ENCODE measurements around the gene TBC1D12.
"Not testable (repeated sequence)": the region's sequence is repeated elsewhere in the genome, so short reads cannot be mapped to it uniquely, and the experiment has no call there.

The TBC1D12 gene

DNA sequence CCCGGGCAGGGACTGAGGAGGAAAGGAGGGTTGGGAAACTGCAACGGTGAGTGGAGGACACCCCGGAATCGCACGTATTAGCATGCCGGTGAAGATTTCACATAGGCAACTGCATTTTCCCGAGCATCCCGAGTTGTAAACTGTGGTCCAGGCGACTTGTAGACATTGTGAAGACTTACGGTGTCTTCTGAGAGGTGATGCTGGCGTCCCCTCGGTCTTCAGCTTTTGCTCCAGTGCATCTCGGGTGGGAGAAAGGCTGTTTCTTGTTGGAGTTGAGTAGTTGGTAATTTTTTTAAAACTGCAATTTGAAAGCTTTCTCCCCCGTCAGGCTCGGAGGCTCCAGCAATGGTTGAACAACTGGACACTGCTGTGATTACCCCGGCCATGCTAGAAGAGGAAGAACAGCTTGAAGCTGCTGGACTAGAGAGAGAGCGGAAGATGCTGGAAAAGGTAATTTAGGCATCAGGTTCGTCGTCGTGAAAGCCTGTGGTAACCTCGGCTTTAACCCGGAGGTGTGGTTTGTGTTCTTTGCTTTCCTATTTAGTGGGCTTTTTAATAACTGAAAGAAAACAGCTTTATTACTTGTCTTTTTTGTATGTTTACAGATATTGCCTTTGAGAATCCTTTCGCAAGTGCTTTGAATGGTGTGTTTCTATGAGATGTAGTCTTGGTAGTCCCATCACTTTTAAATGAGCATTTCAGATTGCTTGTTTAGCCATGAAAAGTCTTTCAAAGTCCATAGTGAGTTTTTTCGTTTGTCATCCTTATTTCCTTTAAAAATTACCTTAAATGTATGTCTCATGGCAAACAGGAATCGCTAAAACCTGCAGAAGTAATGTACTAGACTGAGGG, 143.9 kb downstream of the TBC1D12 start:
- DNase-seq (ENCODE audit: low read depth in 3 of 3) = no peak

GRCh38 chr10:94546901-94547185, 144.5 kb downstream of the TBC1D12 start:
- no peak for DNase-seq (ENCODE audit: low read depth in 3 of 3)

- no peak for DNase-seq (ENCODE audit: low read depth in 3 of 3)
These were observed 146.9 kb downstream of the TBC1D12 start for GRCh38 chr10:94549221-94549620.

DNA sequence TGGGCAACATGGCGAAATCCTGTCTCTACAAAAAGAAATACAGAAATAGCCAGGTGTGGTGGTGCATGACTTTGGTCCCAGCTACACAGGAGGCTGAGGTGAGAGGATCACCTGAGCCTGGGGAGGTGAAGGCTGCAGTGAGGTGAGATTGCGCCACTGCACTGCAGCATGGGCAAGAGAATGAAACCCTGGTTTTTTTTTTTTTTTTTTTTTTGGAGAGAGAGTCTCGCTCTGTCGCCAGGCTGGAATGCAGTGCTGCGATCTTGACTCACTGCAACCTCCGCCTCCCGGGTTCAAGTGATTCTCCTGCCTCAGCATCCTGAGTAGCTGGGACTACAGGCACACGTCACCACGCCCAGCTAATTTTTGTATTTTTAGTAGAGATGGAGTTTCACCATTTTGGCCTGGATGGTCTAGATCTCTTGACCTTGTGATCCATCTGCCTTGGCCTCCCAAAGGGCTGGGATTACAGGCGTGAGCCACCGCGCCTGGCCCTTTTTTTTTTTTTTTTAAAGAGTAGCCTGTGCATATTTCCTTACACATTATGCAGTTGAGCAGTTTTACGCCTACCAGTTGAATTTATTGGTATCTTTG, 165.5 kb downstream of the TBC1D12 start:
- DNase-seq (ENCODE audit: low read depth in 3 of 3) = not testable (repeated sequence)

DNA sequence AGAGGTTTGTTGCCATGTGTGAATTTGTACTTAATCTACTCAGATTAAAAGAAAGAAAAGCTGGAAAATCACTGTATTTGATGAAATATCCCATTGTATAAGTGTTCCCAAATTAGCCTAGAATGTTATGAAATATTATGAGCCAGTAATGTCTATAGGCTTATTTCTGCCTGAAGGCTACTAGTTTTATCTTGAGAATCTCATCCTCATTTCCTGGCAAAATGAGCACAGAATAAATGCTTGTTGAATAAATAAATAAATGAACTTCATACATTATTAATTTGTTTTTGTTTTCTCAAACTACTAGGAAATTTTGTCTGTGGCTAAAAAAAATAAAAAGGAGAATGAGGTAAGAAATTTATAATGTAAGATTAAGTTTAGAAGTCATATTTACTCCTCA, 168.7 kb downstream of the TBC1D12 start:
- DNase-seq (ENCODE audit: low read depth in 3 of 3) = no peak

DNA sequence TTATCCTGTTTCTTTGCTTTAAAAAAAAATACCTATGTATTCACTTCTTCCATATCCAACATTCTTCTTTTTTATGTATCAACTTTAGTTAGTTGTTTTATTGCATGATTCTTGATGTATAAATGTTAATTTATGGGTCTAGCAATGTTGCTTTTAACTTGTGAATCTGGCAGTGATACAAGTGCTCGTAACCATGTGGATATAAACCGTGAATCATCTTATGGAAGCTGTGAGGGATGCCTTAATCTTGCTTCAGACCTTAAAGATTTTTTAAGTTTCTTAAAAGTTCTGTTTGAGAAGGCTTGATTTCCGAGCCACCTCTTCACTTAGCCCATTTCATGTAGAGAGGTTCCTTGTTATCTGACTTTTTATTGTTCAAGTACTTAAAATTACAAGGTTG, 169.2 kb downstream of the TBC1D12 start:
- no peak for DNase-seq (ENCODE audit: low read depth in 3 of 3)

- DNase-seq (ENCODE audit: low read depth in 3 of 3) = no peak
These were observed 176.4 kb downstream of the TBC1D12 start for GRCh38 chr10:94578790-94579189.

GRCh38 chr10:94583124-94583523, 180.8 kb downstream of the TBC1D12 start:
- no peak for DNase-seq (ENCODE audit: low read depth in 3 of 3)
